Measurements from ENCODE around the gene SLC66A2. TPM values are rescaled to one million over a fixed set of nuclear protein-coding genes. Genes with fewer than 3 reads are reported as not detected.

SLC66A2 gene
- total RNA-seq, 1 donor from 2014 or later, result 30.5 TPM

DNA sequence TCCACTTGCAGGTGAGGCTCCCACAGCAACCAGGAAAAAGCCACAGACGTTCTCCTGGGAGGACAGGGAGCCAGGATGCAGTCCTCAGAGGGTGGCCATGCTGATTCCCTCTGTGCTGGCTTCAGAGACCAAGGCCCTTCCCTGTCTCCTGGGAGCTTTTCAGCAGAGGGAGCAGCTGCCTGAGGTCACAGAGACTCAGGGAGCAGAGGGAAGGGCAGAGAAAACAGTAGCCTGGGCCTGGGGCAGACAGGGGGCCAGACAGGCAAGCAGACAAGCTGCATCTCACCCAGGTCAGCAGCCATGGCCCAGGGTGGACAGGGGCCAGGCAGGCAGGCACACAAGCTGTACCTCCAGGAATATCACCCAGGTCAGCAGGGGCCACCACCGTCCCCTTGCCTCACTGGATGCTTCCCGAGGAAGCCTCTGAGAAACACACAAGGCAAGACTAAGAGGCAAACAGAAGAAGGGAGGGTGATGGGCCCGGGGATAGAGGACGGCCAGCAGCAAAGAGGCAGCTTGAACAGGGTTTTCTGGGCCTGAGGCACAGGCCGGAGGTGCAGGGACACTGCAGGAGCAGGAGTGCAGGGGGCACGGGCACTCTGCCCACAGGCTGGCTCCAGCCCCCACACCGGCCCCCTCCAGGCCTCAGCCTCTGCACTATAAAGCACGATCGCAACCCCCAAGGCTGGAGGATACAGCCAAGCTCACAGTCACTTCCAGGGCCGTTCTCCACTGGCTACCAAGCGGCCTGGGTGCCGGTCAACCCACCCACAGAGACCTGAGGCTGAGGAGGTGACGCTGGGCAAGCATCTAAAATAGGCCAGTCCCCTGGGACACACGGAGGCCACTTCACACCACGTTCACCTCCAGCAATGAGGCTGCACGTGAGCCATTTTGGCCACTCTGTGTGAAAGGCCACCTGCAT lies 6.1 kb downstream of the SLC66A2 start:
- no peaks in the 10 kb centered on the region for H3K36me3 ChIP-seq (ENCODE audit: control insufficient read depth, insufficient read depth, low read length)
- DNase-seq (ENCODE audit: low read depth), result no peak

DNA sequence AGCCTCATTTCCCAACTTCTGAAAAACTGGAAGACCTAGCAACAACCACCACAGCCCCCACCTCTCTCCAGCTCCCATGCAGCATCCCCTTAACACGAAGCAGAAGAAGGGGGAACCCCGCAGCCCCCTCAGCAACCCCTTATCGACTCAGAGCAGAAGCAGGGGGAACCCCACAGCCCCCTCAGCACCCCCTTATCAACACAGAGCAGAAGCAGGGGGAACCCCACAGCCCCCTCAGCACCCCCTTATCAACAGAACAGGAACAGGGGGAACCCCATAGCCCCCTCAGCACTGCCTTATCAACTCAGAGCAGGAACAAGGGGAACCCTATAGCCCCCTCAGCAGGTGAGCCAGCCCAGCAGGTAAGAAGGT lies 6.7 kb downstream of the SLC66A2 start:
- Histone ChIP-seq H3K27me3 (ENCODE audit: control insufficient read depth, insufficient read depth, low read length) (no peaks in the 10 kb centered on the region), H3K36me3 (ENCODE audit: control insufficient read depth, insufficient read depth, low read length) (no peaks in the 10 kb centered on the region), H3K4me3 (ENCODE audit: low read depth, low read length) (no peak overlapping the region)
- no peak for DNase-seq (ENCODE audit: low read depth)
- TF ChIP-seq, protein P1, sequence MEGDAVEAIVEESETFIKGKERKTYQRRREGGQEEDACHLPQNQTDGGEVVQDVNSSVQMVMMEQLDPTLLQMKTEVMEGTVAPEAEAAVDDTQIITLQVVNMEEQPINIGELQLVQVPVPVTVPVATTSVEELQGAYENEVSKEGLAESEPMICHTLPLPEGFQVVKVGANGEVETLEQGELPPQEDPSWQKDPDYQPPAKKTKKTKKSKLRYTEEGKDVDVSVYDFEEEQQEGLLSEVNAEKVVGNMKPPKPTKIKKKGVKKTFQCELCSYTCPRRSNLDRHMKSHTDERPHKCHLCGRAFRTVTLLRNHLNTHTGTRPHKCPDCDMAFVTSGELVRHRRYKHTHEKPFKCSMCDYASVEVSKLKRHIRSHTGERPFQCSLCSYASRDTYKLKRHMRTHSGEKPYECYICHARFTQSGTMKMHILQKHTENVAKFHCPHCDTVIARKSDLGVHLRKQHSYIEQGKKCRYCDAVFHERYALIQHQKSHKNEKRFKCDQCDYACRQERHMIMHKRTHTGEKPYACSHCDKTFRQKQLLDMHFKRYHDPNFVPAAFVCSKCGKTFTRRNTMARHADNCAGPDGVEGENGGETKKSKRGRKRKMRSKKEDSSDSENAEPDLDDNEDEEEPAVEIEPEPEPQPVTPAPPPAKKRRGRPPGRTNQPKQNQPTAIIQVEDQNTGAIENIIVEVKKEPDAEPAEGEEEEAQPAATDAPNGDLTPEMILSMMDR (IDR thresholded peaks at IDR 0.05; ENCODE audit: insufficient read depth, low read length, poor library complexity, severe bottlenecking), result no peak

More for the DNA sequence above, 6.1 kb downstream of the SLC66A2 start:
- Histone ChIP-seq H3K4me3 (ENCODE audit: low read depth, low read length) (no peak overlapping the region), H3K27me3 (ENCODE audit: control insufficient read depth, insufficient read depth, low read length) (no peaks in the 10 kb centered on the region)
- TF ChIP-seq, protein P1 (IDR thresholded peaks at IDR 0.05; ENCODE audit: insufficient read depth, low read length, poor library complexity, severe bottlenecking), result no peak

DNA sequence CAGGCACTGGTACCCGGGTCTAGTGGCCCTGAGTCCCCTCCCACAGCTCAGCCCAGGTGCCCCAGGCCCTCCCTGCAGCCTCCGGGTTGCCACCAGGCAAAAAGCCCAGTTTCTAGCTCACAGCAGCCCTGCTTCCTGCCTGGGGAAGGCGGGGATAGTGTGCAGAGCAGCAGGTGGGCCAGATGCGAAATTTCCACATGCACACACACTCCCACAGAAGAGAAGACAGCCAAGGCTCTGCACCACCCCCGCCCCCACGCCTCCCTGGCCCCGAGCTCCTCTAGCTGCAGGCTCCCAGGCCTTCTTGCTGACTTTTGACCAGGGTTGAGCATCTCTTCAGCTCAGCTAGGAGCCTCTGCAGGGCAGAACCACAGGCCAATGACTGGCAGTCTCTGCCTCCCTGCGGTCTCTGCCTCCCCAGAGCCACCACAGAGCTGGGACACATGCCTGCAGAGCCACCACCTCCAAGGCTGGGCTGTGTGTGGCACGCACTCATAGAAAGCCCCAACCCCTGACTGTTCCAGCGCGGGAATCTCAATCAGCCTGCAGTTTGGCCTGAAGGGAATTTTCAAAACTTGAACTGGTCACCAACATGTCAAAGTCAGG lies 7.2 kb downstream of the SLC66A2 start:
- TF ChIP-seq, protein P1 (IDR thresholded peaks at IDR 0.05; ENCODE audit: insufficient read depth, low read length, poor library complexity, severe bottlenecking), result no peak
- no peaks in the 10 kb centered on the region for H3K27me3 ChIP-seq (ENCODE audit: control insufficient read depth, insufficient read depth, low read length)
- H3K4me3 ChIP-seq (ENCODE audit: low read depth, low read length), result no peak overlapping the region
- no peak for DNase-seq (ENCODE audit: low read depth)
- no peaks in the 10 kb centered on the region for H3K36me3 ChIP-seq (ENCODE audit: control insufficient read depth, insufficient read depth, low read length)

DNA sequence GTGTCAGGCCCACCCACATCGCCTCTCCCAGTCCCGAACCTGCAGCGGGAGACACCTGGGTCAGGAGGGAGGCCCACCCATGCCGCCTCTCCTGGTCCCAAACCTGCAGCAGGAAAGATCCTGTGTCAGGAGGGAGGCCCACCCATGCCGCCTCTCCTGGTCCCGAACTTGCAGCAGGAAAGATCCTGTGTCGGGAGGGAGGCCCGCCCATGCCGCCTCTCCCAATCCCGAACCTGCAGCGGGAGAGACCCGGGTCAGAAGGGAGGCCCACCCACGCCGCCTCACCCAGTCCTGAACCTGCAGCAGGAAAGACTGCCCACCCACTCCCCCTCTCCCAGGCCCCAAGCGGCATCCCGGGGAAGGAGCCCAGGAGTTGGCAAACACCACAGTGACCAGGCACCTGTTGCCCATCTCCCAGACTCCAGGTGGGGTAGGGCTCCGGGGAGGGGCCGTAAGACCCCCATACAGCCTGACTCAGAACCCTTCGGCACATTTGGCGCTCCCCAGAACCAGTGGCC lies 7.8 kb downstream of the SLC66A2 start:
- no peaks in the 10 kb centered on the region for H3K36me3 ChIP-seq (ENCODE audit: control insufficient read depth, insufficient read depth, low read length)
- H3K27me3 ChIP-seq (ENCODE audit: control insufficient read depth, insufficient read depth, low read length), result no peaks in the 10 kb centered on the region
- no peak overlapping the region for H3K4me3 ChIP-seq (ENCODE audit: low read depth, low read length)
- no peak for DNase-seq (ENCODE audit: low read depth)
- TF ChIP-seq, protein P1 (IDR thresholded peaks at IDR 0.05; ENCODE audit: insufficient read depth, low read length, poor library complexity, severe bottlenecking), result no peak

DNA sequence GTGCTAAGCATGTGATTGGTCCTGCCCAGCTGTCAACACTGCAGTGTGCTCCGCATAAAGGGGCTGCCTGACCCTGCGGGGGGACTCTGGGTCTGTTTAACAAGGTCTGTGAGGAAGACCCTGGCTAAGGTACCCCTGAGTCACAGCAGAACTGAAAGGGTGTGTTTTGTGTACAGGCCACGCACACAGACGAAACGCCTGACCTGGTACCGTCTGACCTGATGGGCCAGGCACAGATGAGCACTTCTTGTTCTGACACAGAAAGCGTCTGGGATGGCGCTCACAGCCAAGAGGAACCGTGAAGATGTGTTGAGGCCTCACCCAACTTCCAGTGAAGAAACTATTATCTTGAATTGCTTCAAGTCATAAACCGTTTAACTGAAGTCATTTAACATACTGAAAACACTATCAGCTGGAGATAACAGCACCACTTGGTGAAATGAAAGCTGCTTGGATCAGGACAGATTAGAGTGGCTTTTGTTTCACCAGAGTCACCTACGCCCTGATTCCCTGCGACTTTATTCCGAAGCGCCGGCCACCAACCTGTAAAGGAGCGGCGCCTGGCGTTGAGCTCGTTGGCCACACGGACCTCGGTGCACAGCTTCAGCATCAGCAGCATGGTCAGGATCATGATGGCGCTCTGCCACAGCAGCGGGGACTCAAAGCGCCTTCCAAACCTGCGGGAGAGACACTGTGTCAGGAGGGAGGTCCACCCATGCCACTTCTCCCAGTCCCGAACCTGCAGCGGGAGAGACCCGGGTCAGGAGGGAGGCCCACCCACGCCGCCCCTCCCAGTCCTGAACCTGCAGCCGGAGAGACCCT lies 8.5 kb downstream of the SLC66A2 start:
- no peak for DNase-seq (ENCODE audit: low read depth)
- Histone ChIP-seq H3K4me3 (ENCODE audit: low read depth, low read length) (no peak overlapping the region), H3K27me3 (ENCODE audit: control insufficient read depth, insufficient read depth, low read length) (no peaks in the 10 kb centered on the region), H3K36me3 (ENCODE audit: control insufficient read depth, insufficient read depth, low read length) (no peaks in the 10 kb centered on the region)
- TF ChIP-seq, protein P1 (IDR thresholded peaks at IDR 0.05; ENCODE audit: insufficient read depth, low read length, poor library complexity, severe bottlenecking), result no peak
